ENCODE measurements around the gene RFNG.

DNA sequence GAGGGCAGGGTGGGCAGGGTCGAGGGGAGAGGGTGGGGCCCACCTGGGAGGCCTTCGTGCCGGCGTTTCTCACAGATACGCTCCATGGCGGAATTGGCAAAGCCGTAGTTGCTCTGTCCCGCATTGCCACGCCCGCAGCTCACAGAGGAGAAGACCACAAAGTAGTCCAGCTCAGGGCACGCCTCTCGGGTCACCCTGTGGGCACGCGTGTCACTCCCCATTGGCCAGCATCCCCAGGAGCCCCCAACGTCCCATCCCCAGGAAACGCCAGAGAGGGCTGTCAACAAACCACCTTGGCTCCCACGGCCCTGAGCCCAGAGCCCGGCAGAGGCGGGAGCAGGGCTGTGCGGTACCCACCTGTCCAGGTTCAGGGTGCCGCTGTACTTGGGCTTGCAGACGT is 30.4 kb upstream of the RFNG start:
- TF ChIP-seq, protein P1, sequence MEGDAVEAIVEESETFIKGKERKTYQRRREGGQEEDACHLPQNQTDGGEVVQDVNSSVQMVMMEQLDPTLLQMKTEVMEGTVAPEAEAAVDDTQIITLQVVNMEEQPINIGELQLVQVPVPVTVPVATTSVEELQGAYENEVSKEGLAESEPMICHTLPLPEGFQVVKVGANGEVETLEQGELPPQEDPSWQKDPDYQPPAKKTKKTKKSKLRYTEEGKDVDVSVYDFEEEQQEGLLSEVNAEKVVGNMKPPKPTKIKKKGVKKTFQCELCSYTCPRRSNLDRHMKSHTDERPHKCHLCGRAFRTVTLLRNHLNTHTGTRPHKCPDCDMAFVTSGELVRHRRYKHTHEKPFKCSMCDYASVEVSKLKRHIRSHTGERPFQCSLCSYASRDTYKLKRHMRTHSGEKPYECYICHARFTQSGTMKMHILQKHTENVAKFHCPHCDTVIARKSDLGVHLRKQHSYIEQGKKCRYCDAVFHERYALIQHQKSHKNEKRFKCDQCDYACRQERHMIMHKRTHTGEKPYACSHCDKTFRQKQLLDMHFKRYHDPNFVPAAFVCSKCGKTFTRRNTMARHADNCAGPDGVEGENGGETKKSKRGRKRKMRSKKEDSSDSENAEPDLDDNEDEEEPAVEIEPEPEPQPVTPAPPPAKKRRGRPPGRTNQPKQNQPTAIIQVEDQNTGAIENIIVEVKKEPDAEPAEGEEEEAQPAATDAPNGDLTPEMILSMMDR (IDR thresholded peaks at IDR 0.05 in 2 of 3, conservative IDR thresholded peaks at IDR 0.05 in 1 of 3; ENCODE audit: borderline replicate concordance in 1 of 3, insufficient read depth in 1 of 3, low read depth in 2 of 3, low read length in 2 of 3), result no peak
- no peak for TF ChIP-seq SIN3A (IDR thresholded peaks at IDR 0.05; ENCODE audit: low read depth)
- no peak for TF ChIP-seq POLR2A (IDR thresholded peaks at IDR 0.05; ENCODE audit: borderline replicate concordance, extremely low read depth, insufficient read depth, insufficient read length)
- no peak for TF ChIP-seq POLR2AphosphoS5 (IDR thresholded peaks at IDR 0.05; ENCODE audit: low read depth, low read length)
- no peak for TF ChIP-seq ZNF274 (IDR thresholded peaks at IDR 0.05; ENCODE audit: low read depth, low read length)
- TF ChIP-seq, protein P2, sequence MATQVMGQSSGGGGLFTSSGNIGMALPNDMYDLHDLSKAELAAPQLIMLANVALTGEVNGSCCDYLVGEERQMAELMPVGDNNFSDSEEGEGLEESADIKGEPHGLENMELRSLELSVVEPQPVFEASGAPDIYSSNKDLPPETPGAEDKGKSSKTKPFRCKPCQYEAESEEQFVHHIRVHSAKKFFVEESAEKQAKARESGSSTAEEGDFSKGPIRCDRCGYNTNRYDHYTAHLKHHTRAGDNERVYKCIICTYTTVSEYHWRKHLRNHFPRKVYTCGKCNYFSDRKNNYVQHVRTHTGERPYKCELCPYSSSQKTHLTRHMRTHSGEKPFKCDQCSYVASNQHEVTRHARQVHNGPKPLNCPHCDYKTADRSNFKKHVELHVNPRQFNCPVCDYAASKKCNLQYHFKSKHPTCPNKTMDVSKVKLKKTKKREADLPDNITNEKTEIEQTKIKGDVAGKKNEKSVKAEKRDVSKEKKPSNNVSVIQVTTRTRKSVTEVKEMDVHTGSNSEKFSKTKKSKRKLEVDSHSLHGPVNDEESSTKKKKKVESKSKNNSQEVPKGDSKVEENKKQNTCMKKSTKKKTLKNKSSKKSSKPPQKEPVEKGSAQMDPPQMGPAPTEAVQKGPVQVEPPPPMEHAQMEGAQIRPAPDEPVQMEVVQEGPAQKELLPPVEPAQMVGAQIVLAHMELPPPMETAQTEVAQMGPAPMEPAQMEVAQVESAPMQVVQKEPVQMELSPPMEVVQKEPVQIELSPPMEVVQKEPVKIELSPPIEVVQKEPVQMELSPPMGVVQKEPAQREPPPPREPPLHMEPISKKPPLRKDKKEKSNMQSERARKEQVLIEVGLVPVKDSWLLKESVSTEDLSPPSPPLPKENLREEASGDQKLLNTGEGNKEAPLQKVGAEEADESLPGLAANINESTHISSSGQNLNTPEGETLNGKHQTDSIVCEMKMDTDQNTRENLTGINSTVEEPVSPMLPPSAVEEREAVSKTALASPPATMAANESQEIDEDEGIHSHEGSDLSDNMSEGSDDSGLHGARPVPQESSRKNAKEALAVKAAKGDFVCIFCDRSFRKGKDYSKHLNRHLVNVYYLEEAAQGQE (IDR thresholded peaks at IDR 0.05; ENCODE audit: low read depth), result no peak
- no peak for TF ChIP-seq YY1 (IDR thresholded peaks at IDR 0.05; ENCODE audit: extremely low read depth, insufficient replicate concordance, low read depth, low read length)
- no peak for TF ChIP-seq SRF (IDR thresholded peaks at IDR 0.05; ENCODE audit: low read depth)
